Nephron (organoid): ENCODE data around the gene ZSWIM1.
A peak's percentile ranks its signal among the peaks of the same experiment; 100 is the strongest.

Experiments
- H3K27ac Mint-ChIP-seq, 3 experiments: 2 replicates each; pipeline ENCODE4 v1.8.0; 2020; ENCODE audit warnings: mixed read lengths in 3 of 3, mild to moderate bottlenecking in 2 of 3, moderate library complexity in 1 of 3
- H3K27me3 Mint-ChIP-seq: 2 replicates; pipeline ENCODE4 v1.8.0; 2021; ENCODE audit warnings: low read depth, mild to moderate bottlenecking, moderate library complexity, mixed read lengths
- H3K36me3 Mint-ChIP-seq: 2 replicates; pipeline ENCODE4 v1.8.0; 2020; ENCODE audit warnings: low read depth, mixed read lengths
- H3K4me1 Mint-ChIP-seq: 2 replicates; pipeline ENCODE4 v1.8.0; 2020; ENCODE audit warnings: mixed read lengths
- H3K4me3 Mint-ChIP-seq, 3 experiments: 2 replicates each; pipeline ENCODE4 v1.8.0; 2020; ENCODE audit warnings: mild to moderate bottlenecking in 3 of 3, mixed read lengths in 3 of 3, moderate library complexity in 2 of 3
- H3K9me3 Mint-ChIP-seq: 2 replicates; pipeline ENCODE4 v1.8.0; 2020; ENCODE audit warnings: mixed read lengths
- TF ChIP-seq, protein P1 (sequence below), 3 experiments: fragments of 200-600 bp; sonication (generic); IDR thresholded peaks; one replicate each; pipeline ENCODE4 v1.5.0; 2021; ENCODE audit warnings: antibody characterized with exemption in 3 of 3; ENCODE audit not compliant: unreplicated experiment in 3 of 3

The ZSWIM1 gene

DNA sequence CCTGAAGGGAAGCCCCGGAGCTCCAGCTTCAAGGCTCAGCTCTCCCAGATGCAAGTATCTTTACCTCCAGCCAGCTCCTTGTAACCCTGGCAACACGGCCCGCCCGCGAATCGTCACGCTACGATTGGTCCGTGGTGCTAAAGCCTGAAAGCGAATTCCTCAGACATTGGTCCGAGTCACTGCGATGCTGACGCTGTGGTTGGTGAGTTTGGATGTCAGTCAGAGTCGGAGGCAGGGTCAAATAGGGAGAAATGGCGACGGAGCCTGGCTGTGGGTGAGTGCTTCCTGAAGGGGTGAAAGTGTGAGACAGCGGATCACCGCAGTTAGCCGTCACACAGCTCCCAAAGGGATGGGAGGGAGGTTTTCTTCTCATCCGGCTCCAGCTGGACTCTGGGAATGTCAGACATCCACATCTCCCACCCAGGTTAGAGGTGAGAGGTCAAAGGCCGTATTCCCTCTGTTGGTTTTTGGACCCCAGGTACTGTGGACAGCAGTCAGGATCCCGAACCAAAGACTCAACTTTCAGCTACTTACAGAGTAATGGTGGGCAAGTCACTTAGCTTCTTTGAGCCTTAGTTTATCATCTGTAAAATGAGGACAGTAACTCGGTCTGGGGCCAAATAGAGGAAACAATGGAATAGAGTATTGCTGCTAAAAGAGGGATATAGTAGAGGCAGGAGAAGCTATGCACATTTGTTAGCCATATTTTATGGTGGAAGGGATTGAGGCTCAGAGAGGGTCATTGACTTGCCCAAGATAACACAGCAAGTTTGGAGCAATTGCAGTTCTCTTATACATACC lies at the start of gene ZSWIM1:
TSS of gene ZSWIM1 (plus strand) at position 240 of the 801 bp plus-strand sequence. CDS start 1,366 bp downstream, outside the sequence.
- Mint-ChIP-seq H3K4me1 (peaks cover 17% of the 10 kb centered on the region), H3K4me3 (peak within 1 kb of the TSS; percentile 89 to 96 (median 92)), H3K9me3 (no peaks in the 10 kb centered on the region), H3K36me3 (peaks cover 30% of the 10 kb centered on the region), H3K27me3 (no peaks in the 10 kb centered on the region), H3K27ac (peak within 1 kb of the TSS; percentile 71 to 90 (median 74))
- TF ChIP-seq, protein P1, sequence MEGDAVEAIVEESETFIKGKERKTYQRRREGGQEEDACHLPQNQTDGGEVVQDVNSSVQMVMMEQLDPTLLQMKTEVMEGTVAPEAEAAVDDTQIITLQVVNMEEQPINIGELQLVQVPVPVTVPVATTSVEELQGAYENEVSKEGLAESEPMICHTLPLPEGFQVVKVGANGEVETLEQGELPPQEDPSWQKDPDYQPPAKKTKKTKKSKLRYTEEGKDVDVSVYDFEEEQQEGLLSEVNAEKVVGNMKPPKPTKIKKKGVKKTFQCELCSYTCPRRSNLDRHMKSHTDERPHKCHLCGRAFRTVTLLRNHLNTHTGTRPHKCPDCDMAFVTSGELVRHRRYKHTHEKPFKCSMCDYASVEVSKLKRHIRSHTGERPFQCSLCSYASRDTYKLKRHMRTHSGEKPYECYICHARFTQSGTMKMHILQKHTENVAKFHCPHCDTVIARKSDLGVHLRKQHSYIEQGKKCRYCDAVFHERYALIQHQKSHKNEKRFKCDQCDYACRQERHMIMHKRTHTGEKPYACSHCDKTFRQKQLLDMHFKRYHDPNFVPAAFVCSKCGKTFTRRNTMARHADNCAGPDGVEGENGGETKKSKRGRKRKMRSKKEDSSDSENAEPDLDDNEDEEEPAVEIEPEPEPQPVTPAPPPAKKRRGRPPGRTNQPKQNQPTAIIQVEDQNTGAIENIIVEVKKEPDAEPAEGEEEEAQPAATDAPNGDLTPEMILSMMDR (IDR thresholded peaks at IDR 0.05; ENCODE audit: unreplicated experiment in 3 of 3): no peak

DNA sequence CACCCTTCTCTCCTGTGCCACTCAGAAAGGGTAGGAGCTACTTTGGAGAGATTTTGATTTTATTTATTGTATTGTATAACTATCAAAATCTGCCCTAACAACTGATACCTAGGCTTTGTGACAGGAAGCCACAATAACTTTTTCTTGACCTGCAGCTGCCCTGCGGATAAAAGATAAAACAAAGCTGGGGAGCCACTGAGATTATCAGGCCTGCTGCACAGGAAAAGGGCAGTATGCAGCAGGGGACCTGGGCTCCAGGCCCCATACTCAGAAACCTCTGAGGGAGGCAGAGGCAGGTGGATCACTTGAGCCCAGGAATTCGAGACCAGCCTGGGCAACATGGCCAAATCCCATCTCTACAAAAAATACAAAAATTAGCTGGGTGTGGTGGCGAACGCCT lies 48.4 kb upstream of the ZSWIM1 start:
- H3K36me3 Mint-ChIP-seq: peaks cover 6% of the 10 kb centered on the region
- peaks cover 2% of the 10 kb centered on the region for H3K27me3 Mint-ChIP-seq
- H3K4me3 Mint-ChIP-seq: peak overlapping the region; percentile 84 to 88 (median 86)
- peak overlapping the region; percentile 89 to 96 (median 95) for H3K27ac Mint-ChIP-seq
- TF ChIP-seq, protein P1 (IDR thresholded peaks at IDR 0.05; ENCODE audit: unreplicated experiment in 3 of 3): no peak
- no peaks in the 10 kb centered on the region for H3K9me3 Mint-ChIP-seq
- H3K4me1 Mint-ChIP-seq: peaks cover 50% of the 10 kb centered on the region

DNA sequence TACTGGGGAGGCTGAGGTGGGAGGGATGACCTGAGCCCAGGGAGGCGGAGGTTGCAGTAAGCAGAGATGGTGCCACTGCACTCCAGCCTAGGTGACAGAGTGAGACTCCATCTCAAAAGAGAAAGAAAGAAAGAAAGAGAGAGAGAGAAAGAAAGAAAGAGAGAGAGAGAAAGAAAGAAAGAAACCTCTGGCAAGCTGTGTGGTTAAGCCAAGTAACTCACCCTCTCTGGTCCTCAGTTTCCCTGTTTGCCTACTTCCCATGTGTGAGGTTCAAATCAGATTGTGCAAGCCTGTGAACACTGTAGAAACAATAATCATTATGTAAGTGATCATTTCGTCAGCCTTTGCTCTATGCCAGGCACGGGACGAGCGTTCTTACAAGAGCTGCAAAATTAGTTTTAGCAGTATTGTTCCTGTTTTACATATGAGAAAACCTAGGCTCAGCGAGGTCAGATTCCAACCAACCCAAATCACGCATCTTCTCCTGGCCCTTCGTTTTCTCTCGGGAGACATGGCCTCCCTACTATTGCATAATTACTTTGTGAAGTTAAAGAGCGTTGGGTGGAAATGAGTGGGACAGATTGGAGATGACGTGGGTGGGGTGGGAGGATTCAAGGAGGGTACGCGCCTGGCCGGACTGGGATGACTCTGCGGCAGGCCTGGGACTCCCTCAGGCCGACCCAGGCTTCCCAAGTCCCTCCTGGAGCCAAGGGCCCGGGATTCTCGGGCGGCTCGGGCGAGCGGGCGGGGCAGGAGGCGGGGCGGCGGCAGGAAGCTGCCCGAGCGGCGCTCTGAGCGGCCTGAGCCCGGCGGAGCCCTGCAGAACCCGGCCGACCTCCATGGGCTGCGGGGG lies 47.8 kb upstream of the ZSWIM1 start, which contains the start of gene SNX21:
TSS of gene SNX21 (plus strand) at position 770 of the 853 bp plus-strand sequence. CDS start 121 bp downstream, outside the sequence.
- H3K27ac Mint-ChIP-seq: peak within 1 kb of the TSS; percentile 89 to 96 (median 95)
- no peaks in the 10 kb centered on the region for H3K27me3 Mint-ChIP-seq
- peak within 1 kb of the TSS; percentile 86 to 88 (median 86) for H3K4me3 Mint-ChIP-seq
- peaks cover 6% of the 10 kb centered on the region for H3K36me3 Mint-ChIP-seq
- TF ChIP-seq, protein P1 (IDR thresholded peaks at IDR 0.05; ENCODE audit: unreplicated experiment in 3 of 3): no peak
- peaks cover 44% of the 10 kb centered on the region for H3K4me1 Mint-ChIP-seq
- H3K9me3 Mint-ChIP-seq: no peaks in the 10 kb centered on the region

DNA sequence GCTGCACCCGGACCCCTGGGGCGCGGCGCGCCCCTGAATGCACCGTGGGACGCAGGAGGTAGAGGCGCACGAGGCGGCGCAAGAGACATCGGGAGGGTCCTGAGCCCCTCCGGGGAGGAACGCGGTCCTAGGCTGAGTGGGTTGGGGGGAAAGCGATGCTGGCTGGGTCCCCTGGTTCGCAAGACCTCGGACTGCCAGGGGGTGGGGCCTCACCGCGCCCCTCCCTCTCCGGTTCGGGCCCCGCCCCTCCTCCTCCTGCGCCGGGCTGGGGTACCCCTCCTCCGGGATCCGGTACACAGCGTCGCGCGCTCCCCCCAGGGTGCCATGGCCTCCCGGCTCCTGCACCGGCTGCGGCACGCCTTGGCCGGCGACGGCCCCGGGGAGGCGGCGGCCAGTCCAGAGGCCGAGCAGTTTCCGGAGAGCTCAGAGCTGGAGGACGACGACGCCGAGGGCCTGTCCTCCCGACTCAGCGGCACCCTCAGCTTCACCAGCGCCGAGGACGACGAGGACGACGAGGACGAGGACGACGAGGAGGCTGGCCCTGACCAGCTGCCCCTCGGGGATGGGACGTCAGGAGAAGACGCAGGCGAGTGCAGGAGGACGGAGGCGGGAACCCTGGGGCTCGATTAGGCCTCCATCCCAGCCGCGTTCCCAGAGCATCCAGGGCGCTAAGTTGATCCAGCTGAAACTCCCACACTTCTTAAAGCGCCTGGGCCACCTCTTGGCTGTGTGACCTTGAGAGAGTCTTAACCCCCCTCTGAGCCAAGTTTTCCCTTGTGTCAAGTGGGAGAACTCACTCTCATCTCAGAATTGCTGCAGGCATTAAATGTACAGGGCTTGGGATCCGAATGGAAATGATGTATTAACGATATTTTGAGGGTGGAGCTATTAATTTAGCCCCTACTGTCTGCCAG lies 46.9 kb upstream of the ZSWIM1 start:
- H3K9me3 Mint-ChIP-seq: no peaks in the 10 kb centered on the region
- peaks cover 38% of the 10 kb centered on the region for H3K4me1 Mint-ChIP-seq
- no peaks in the 10 kb centered on the region for H3K27me3 Mint-ChIP-seq
- H3K27ac Mint-ChIP-seq: peak overlapping the region; percentile 63 to 89 (median 69)
- H3K4me3 Mint-ChIP-seq: peak overlapping the region; percentile 86 to 88 (median 86)
- TF ChIP-seq, protein P1 (IDR thresholded peaks at IDR 0.05; ENCODE audit: unreplicated experiment in 3 of 3): no peak
- H3K36me3 Mint-ChIP-seq: peaks cover 6% of the 10 kb centered on the region

DNA sequence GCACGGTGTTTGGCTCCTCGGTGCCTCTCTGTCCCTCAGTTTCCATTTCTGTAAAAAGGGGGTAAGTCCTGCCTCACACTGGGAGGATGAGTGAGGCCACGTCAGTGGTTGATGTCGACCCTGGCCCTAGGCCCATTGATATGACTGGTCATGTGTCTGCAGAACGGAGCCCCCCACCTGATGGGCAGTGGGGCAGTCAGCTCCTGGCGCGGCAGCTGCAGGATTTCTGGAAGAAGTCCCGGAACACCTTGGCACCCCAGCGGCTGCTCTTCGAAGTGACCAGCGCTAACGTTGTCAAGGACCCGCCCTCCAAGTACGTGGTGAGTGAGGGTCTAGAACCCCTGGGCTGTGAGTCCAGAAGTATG lies 46.2 kb upstream of the ZSWIM1 start:
- Mint-ChIP-seq H3K4me1 (peaks cover 38% of the 10 kb centered on the region), H3K9me3 (no peaks in the 10 kb centered on the region), H3K27me3 (no peaks in the 10 kb centered on the region), H3K36me3 (peaks cover 6% of the 10 kb centered on the region), H3K4me3 (peak overlapping the region; percentile 86 to 88 (median 86)), H3K27ac (peak overlapping the region in 2 of 3 experiments; percentile 53 to 63)
- TF ChIP-seq, protein P1 (IDR thresholded peaks at IDR 0.05; ENCODE audit: unreplicated experiment in 3 of 3): no peak
